ENCODE data around the gene UTP3.

Gene UTP3

DNA sequence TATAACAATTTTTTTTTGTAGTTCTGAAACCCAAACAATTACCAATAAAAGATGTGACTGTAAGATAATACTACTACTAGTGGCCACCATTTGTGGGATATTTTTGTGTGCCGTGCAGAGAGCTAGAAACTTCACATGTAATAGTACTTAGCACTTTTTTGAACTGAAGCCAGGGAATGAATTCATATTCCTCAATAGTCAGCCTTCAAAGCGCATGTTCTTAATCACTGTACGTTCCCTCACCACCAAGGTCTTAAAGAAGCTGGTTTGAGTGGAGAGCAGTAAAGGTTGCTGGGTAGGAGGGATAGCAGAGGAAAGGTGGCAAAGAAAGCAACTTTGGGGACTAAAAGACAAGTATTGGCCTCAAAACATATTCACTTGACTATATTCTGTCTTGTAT lies 23.8 kb downstream of the UTP3 start:
- TF ChIP-seq, protein P1, sequence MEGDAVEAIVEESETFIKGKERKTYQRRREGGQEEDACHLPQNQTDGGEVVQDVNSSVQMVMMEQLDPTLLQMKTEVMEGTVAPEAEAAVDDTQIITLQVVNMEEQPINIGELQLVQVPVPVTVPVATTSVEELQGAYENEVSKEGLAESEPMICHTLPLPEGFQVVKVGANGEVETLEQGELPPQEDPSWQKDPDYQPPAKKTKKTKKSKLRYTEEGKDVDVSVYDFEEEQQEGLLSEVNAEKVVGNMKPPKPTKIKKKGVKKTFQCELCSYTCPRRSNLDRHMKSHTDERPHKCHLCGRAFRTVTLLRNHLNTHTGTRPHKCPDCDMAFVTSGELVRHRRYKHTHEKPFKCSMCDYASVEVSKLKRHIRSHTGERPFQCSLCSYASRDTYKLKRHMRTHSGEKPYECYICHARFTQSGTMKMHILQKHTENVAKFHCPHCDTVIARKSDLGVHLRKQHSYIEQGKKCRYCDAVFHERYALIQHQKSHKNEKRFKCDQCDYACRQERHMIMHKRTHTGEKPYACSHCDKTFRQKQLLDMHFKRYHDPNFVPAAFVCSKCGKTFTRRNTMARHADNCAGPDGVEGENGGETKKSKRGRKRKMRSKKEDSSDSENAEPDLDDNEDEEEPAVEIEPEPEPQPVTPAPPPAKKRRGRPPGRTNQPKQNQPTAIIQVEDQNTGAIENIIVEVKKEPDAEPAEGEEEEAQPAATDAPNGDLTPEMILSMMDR (IDR thresholded peaks at IDR 0.05; ENCODE audit: borderline replicate concordance, extremely low read depth, low read length, poor library complexity, severe bottlenecking) = no peak
- no peak for TF ChIP-seq EZH2 (IDR thresholded peaks at IDR 0.05; ENCODE audit: borderline replicate concordance, low read depth, low read length, severe bottlenecking)
- H3K4me2 ChIP-seq (ENCODE audit: insufficient read depth, low read length) = no peak overlapping the region
- no peaks in the 10 kb centered on the region for H3K9me3 ChIP-seq (ENCODE audit: insufficient read depth, low read length, severe bottlenecking)
- H3K4me1 ChIP-seq (ENCODE audit: insufficient read depth, low read length) = peaks cover 61% of the 10 kb centered on the region
- no peak for DNase-seq
- H3K79me2 ChIP-seq (ENCODE audit: insufficient read depth, low read length) = peaks cover 100% of the 10 kb centered on the region
- H3K9ac ChIP-seq (ENCODE audit: low read depth, low read length) = no peak overlapping the region
- no peak overlapping the region for H2AFZ ChIP-seq (ENCODE audit: low read depth, low read length)
- H3K27ac ChIP-seq (ENCODE audit: low read length) = peak overlapping the region; percentile 15; the same call in 1 of the 2 replicates
- peaks cover 6% of the 10 kb centered on the region; the same call in 1 of the 2 replicates for H4K20me1 ChIP-seq (ENCODE audit: insufficient read depth, low read length)
- ATAC-seq (ENCODE audit: insufficient read depth, low read depth) = no peak
- no peaks in the 10 kb centered on the region; the same call in 1 of the 2 replicates for H3K36me3 ChIP-seq (ENCODE audit: insufficient read depth, low read length)
- H3K27me3 ChIP-seq (ENCODE audit: insufficient read depth, low read length, poor library complexity) = no peaks in the 10 kb centered on the region
- no peak overlapping the region for H3K4me3 ChIP-seq (ENCODE audit: low read depth in 1 of 2, low read length in 2 of 2)

DNA sequence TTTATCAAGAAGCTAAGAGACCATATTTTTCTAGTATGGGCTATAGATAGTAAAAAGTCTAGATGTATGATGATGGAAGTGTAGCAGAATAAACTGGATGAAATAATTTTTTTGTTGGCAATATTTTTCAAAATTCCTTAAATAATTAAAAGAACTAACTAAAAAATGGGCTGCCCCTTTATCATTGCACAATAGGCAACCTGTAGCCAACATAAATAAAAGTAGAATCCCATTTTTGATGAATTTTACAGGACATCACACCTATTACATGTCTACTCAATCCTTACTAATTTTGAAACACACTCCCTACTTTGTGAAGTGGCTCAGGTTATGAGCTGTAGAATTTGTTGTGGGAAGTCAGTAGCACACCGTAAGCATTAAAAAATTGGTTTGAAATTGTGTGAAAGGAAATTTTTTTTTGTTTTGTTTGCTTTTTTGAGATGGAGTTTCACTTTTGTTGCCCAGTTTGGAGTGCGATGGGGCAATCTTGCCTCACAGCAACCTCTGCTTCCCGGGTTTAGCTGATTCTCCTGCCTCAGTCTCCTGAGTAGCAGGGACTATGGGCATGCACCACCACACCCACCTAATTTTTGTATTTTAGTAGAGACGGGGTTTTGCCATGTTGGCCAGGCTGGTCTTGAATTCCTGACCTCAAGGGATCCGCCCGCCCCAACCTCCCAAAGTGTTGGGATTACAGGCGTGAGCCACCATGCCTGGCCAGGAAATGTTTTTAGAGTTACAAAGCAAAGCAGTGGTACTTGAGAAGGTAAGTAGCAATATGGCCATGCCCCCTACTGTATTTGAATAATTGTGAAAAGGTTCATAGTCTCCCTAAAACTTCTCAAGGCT lies 24.5 kb downstream of the UTP3 start:
- no peak overlapping the region for H2AFZ ChIP-seq (ENCODE audit: low read depth, low read length)
- H3K79me2 ChIP-seq (ENCODE audit: insufficient read depth, low read length) = peaks cover 99% of the 10 kb centered on the region
- H3K4me2 ChIP-seq (ENCODE audit: insufficient read depth, low read length) = no peak overlapping the region
- ATAC-seq (ENCODE audit: insufficient read depth, low read depth) (no peak), DNase-seq (no peak)
- H3K9ac ChIP-seq (ENCODE audit: low read depth, low read length) = no peak overlapping the region
- H3K36me3 ChIP-seq (ENCODE audit: insufficient read depth, low read length) = no peaks in the 10 kb centered on the region
- H4K20me1 ChIP-seq (ENCODE audit: insufficient read depth, low read length) = peaks cover 6% of the 10 kb centered on the region; the same call in 1 of the 2 replicates
- H3K9me3 ChIP-seq (ENCODE audit: insufficient read depth, low read length, severe bottlenecking) = no peaks in the 10 kb centered on the region
- no peaks in the 10 kb centered on the region for H3K27me3 ChIP-seq (ENCODE audit: insufficient read depth, low read length, poor library complexity)
- peak overlapping the region; percentile 39 for H3K27ac ChIP-seq (ENCODE audit: low read length)
- H3K4me1 ChIP-seq (ENCODE audit: insufficient read depth, low read length) = peaks cover 55% of the 10 kb centered on the region
- no peak for TF ChIP-seq EZH2 (IDR thresholded peaks at IDR 0.05; ENCODE audit: borderline replicate concordance, low read depth, low read length, severe bottlenecking)
- TF ChIP-seq, protein P1 (IDR thresholded peaks at IDR 0.05; ENCODE audit: borderline replicate concordance, extremely low read depth, low read length, poor library complexity, severe bottlenecking) = no peak
- no peak overlapping the region for H3K4me3 ChIP-seq (ENCODE audit: low read depth in 1 of 2, low read length in 2 of 2)

DNA sequence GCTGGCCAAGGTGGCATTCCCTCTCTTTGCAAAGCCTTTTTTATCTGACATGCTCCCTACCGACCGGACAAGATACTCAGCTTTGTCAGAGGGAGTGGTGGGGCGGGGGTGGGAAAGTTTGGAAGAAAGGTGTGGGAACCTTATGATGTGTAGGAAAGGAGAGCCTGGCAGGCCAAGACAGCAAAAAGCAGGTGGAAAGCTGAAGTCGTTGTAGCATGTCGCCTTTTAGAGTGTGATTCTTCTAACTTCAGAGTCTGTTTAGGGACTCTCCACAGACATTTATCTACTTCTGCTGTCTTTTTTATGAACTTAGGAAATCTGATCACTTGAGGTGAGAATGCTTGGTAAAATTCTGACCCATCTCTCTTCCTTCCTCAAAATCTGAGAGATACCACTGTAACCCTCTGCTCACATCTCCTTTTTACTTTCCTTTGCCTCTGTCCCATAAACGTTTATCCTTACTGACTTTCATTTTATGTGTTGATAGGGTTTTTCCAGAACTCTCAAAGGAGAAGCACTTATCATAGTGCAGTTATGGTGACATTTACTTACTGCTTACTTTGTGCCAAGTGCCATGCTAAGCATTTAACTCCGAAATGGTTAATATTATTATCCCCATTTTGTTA lies 25.2 kb downstream of the UTP3 start:
- peaks cover 6% of the 10 kb centered on the region; the same call in 1 of the 2 replicates for H4K20me1 ChIP-seq (ENCODE audit: insufficient read depth, low read length)
- ATAC-seq (ENCODE audit: insufficient read depth, low read depth) (no peak), DNase-seq (no peak)
- H3K4me3 ChIP-seq (ENCODE audit: low read depth in 1 of 2, low read length in 2 of 2) = no peak overlapping the region
- peak overlapping the region; percentile 39 for H3K27ac ChIP-seq (ENCODE audit: low read length)
- no peaks in the 10 kb centered on the region for H3K27me3 ChIP-seq (ENCODE audit: insufficient read depth, low read length, poor library complexity)
- H3K79me2 ChIP-seq (ENCODE audit: insufficient read depth, low read length) = peaks cover 98% of the 10 kb centered on the region
- no peak overlapping the region for H3K9ac ChIP-seq (ENCODE audit: low read depth, low read length)
- TF ChIP-seq, protein P1 (IDR thresholded peaks at IDR 0.05; ENCODE audit: borderline replicate concordance, extremely low read depth, low read length, poor library complexity, severe bottlenecking) = no peak
- TF ChIP-seq EZH2 (IDR thresholded peaks at IDR 0.05; ENCODE audit: borderline replicate concordance, low read depth, low read length, severe bottlenecking) = no peak
- H3K36me3 ChIP-seq (ENCODE audit: insufficient read depth, low read length) = no peaks in the 10 kb centered on the region
- H3K4me1 ChIP-seq (ENCODE audit: insufficient read depth, low read length) = peaks cover 48% of the 10 kb centered on the region
- no peak overlapping the region for H3K4me2 ChIP-seq (ENCODE audit: insufficient read depth, low read length)
- no peaks in the 10 kb centered on the region for H3K9me3 ChIP-seq (ENCODE audit: insufficient read depth, low read length, severe bottlenecking)
- H2AFZ ChIP-seq (ENCODE audit: low read depth, low read length) = no peak overlapping the region
